Measurements from ENCODE around the gene DNAH17.

DNAH17 gene

GRCh38 chr17:78426293-78426879 is 150.8 kb downstream of the DNAH17 start:
- no peak for DNase-seq

DNA sequence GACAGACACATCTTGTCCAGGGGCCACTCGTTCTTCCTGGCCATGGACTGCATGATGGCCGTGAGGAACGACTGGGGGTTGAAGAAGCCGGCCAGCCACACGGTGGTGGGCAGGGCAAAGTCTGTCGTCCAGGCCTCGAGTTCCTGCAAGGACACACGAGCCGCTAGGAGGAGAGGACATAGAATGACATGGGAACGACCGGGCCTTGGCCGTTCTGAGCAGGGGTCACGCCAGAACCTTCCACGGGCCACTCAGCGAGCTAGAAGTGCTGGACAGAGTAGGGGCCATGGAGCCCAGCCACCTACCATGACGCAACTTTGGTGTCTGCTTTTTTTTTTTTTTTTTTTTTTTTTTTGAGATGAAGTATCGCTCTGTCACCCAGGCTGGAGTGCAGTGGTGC is 151.8 kb downstream of the DNAH17 start:
- no peak for DNase-seq

- DNase-seq = no peak
Measured at GRCh38 chr17:78423961-78424675, 153.1 kb downstream of the DNAH17 start.

DNA sequence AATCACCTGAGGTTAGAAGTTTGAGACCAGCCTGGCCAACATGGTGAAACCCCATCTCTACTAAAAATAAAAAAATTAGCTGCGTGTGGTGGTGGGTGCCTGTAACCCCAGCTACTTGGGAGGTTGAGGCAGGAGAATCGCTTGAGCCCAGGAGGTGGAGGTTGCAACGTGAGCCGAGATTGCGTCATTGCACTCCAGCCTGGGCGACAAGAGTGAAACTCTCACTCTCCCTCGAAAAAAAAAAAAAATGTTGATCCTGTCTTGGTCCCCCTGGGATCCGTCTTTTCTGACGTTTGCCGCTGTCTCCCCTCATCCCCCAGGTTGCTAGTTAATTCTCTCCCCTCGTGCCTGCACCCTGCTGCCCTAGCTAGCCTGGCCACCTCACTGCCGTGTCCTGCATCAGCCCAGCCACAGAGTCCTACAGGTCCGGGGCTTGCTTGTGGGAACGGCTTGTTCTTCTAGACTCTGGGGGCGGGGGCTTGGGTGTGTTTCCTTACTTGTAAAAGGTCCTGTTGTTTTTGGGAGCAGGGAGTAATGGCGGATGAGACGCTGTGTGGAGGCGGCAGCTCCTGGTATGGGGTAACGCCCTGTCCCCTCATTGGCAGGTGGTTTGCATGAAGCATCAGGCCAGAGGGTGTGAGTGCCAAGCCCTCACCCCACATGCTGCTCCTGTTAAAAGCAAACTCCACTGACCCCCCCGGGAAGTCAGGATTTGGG is 154.2 kb downstream of the DNAH17 start:
- DNase-seq = no peak

- no peak for DNase-seq
Measured at GRCh38 chr17:78422267-78422605, 155.0 kb downstream of the DNAH17 start.

- peak; percentile 9 to 71 for DNase-seq
Measured at GRCh38 chr17:78421534-78422266, 155.5 kb downstream of the DNAH17 start.

GRCh38 chr17:78421084-78421533 is 156.1 kb downstream of the DNAH17 start:
- DNase-seq = no peak

- DNase-seq = no peak
Measured at GRCh38 chr17:78419970-78420815, 157.0 kb downstream of the DNAH17 start.

- no peak for DNase-seq
Measured at GRCh38 chr17:78418326-78419026, 158.7 kb downstream of the DNAH17 start.

DNA sequence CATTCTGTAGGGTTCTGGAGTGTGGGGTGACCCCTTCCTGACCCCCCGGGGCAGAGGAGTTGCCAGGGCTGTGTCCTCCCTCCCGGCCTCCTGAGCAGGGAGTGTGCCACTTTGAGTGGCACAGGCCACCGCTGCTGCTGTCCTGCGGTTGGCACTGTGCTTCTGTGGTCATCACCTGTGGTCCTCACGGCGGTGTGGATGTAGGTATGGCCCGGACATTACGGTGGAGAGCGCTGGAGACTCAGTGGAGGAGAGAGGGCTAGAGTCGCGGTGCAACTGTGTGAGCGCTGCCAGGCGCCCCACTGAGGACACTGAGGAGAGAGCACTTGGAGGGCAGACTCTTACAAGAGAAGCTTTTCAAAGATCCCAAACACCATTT is 159.7 kb downstream of the DNAH17 start:
- DNase-seq = no peak

DNA sequence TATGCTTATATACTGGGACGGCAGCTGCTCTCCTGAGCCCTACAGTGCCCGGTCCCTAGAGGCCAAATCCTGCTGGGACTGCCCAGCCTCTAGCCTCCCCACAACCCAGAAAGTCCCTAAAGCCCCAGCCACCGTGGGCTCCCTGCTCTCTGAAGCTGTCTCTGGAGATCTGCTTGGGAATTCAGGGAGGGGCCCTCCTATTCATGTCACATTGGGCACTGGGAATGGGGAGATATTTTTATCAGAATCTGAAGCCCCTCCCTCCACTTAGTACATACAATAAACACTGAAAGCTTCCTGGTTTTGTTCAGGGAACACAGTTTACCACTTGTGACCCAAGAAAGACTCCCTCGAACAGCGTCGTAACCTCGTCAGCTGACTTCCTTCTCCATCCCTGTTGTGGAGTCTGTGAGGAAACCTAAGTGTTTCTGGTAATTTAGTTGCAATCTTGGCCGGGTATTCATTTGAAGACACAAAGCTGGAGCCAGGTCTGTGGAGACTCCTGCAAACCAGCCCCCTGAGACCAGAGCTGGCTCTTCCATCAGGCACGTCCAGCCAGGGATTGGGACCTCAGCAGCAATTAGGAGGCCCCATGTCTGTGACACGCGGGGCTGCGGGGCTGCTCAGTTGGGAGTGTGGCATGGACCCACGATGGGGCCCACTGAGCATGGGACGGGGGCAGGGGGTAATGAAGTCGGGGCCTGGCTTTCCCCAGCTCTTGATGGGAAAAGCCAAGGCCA is 160.2 kb downstream of the DNAH17 start:
- no peak for DNase-seq

DNA sequence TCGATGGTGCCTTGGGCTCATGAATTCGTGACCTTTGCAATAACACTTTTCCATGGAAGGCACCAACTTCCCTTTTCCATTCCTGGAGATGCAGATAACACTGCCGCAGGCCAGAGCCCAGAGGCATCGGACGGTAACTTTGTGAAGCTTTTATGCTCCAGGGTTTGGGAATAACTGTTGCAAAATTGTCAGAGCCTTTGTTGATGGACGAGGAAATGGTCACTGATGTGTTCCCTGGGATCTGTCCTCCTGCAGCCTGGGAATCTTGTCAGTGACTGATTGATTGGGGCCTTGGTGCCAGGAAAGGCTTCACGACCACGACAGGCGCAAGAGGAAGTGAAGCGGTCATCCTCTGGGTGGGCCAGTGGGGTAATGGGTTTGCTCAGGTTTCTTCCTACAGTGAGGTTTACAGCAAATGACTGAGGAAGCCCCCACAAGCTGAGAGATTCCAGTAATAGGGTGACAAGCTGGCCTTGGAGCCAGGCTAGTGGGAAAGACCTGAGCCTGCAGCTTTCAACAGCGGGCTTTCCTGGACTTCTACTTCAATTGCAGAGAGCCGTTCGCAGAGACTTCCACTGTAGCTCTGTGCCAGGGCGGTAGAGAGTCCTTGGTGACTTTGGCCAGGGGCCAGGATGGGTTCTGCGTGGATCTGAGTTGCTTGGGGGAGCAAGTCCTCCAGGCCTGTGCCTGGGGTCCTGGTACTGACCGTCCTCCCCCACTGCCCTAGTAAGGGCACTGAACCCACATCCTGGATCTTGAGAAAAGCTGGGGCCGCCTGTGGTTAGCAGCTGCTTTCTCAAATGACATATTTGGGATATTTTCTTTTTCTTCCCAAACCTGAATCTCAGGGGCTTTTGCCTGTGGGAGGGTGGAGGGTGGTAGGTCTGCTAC is 161.1 kb downstream of the DNAH17 start:
- no peak for DNase-seq

GRCh38 chr17:78414178-78415162 is 162.7 kb downstream of the DNAH17 start:
- no peak for DNase-seq

DNA sequence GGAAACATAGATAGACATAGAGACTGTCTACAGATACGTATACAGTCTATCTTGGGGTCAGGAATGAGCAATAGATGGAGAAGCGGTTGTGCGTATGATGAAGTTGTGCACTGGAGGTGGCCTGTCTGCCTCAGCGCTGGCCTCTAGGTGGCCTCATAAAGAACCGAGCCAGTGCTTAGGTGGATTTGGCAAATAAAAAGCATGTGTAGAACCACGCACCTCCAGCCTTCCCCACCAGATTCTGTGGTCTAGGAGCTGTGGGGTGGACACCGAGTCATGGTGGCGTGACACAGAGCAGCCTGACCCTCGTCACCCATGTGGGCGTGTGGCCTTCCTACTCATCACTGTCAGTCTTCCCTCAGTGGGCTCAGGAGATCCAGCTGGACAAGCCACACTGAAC is 164.8 kb downstream of the DNAH17 start:
- no peak for DNase-seq

- DNase-seq = no peak
Measured at GRCh38 chr17:78411241-78411857, 165.8 kb downstream of the DNAH17 start.

DNA sequence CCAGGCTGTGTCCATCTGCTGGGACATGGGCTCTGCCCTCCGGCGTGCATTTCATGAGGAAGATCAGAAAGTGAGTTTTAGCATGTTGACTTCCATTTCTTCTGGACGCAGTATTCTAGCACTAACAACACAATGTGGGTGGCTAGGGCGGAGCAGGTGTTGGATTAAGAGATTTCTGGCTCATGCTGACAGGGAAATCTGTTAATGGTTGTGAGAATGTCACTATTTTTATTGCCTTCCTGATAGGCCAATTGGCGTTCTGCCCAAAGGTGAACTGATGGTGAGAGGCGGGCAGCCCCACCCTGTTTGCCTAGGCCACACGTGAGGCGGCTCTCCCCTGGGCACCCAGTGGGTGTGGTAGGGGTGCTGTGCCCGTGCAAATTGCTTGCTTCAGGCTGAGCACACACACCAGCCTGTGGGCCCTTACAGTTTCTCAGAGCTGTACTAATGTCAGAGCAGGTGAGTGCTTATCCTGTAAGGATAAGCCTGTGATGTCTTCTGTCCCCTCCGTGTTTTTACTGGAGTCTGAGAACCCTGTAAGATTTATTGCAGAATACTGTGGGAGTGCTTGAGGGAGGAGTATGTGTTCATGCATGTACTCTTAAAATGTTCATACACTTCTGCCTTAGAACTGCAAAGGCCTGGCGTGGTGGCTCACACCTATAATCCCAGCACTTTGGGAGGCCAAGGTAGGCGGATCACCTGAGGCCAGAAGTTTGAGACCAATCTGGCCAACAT is 167.8 kb downstream of the DNAH17 start:
- no peak for DNase-seq

DNA sequence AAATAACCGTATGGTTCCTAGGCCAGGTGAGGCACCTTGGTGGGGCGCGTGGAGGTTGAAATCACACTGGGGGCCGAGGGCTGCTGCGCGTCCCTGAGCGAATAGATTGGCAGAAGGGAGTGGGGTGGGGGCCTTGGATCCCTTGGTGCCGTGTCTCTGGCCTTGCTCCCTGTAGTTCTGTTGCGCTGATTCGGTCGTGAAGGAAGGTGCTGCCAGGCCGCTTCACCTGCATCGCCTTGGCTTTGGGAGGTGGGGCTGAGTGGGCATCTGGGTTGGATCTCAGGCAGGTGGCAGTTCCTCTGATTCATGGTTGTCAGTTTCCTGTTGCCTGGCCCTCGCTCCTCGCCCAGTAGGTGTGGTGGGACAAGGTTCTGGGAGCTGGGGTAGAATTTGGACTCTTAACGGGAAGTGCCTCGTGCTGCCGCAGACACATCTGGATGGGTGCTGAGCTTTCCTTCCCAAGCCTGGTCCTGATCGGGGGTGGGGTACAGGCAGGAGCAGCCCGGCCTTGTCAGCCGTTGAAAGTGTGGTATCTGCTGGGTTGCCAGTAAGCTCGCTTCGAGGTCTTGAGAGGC is 168.6 kb downstream of the DNAH17 start:
- DNase-seq = no peak
